GM21390 (cell line): ENCODE data around the gene OR4F17.
"Not testable (repeated sequence)": the region's sequence is repeated elsewhere in the genome, so short reads cannot be mapped to it uniquely, and the experiment has no call there.

ENCODE experiments used
- ATAC-seq: cut with Tn5 transposase; IDR thresholded peaks from one replicate; pipeline ENCODE4 v1.9.1; 2021; ENCODE audit not compliant: unreplicated experiment

The OR4F17 gene

GRCh38 chr19:106804-107203 lies at the start of gene OR4F17:
Gene OR4F17, plus strand, starts transcription at chr19:107104. Its CDS starts 3,575 bp downstream, at chr19:110679.
- not testable (repeated sequence) for ATAC-seq

GRCh38 chr19:70793-71192 lies 36.1 kb upstream of the OR4F17 start:
- ATAC-seq: not testable (repeated sequence)

GRCh38 chr19:82864-83263 lies 24.0 kb upstream of the OR4F17 start:
- ATAC-seq: not testable (repeated sequence)

GRCh38 chr19:83626-84025 lies 23.3 kb upstream of the OR4F17 start:
- ATAC-seq: not testable (repeated sequence)

GRCh38 chr19:90678-91077 lies 16.2 kb upstream of the OR4F17 start:
- not testable (repeated sequence) for ATAC-seq

- not testable (repeated sequence) for ATAC-seq
Measured at GRCh38 chr19:94794-95193, 12.1 kb upstream of the OR4F17 start.

GRCh38 chr19:97647-98046 lies 9.3 kb upstream of the OR4F17 start:
- not testable (repeated sequence) for ATAC-seq

- ATAC-seq: not testable (repeated sequence)
Measured at GRCh38 chr19:120443-121140, 13.7 kb downstream of the OR4F17 start.
